Epithelial cell of esophagus (primary cell): Measurements from ENCODE around the gene KNDC1.

Experiments
- DNase-seq: peaks from one replicate; pipeline ENCODE4 v3.0.0; 2010; ENCODE audit warnings: low read depth
- H3K4me3 ChIP-seq: 2 replicates; pipeline ENCODE4 v1.5.1; 2011; ENCODE audit warnings: mild to moderate bottlenecking, low read length, control low read depth
- CTCF ChIP-seq: IDR thresholded peaks from 2 replicates; pipeline ENCODE4 v1.5.1; 2011; ENCODE audit warnings: low read depth, mild to moderate bottlenecking, low read length, control low read depth, inconsistent platforms; ENCODE audit not compliant: insufficient read depth; ENCODE audit errors: missing control alignments

KNDC1 gene

GRCh38 chr10:133206356-133207040 is 46.5 kb downstream of the KNDC1 start:
- TF ChIP-seq CTCF: no peak
- DNase-seq: no peak
- H3K4me3 ChIP-seq: no peak overlapping the region

GRCh38 chr10:133207041-133207600 is 47.1 kb downstream of the KNDC1 start:
- H3K4me3 ChIP-seq: no peak overlapping the region
- DNase-seq: no peak
- TF ChIP-seq CTCF: no peak

GRCh38 chr10:133207627-133208026 is 47.6 kb downstream of the KNDC1 start:
- H3K4me3 ChIP-seq: no peak overlapping the region
- no peak for DNase-seq
- TF ChIP-seq CTCF: no peak

GRCh38 chr10:133208466-133208865 is 48.4 kb downstream of the KNDC1 start:
- DNase-seq: no peak
- no peak overlapping the region for H3K4me3 ChIP-seq
- no peak for TF ChIP-seq CTCF

GRCh38 chr10:133209117-133209516 is 49.1 kb downstream of the KNDC1 start:
- TF ChIP-seq CTCF: no peak
- no peak for DNase-seq
- H3K4me3 ChIP-seq: no peak overlapping the region

GRCh38 chr10:133209641-133210040 is 49.6 kb downstream of the KNDC1 start:
- H3K4me3 ChIP-seq: no peak overlapping the region
- TF ChIP-seq CTCF: no peak
- DNase-seq: no peak
